OCI-LY7 (cell line): ENCODE results near the gene GREM2. TPM values are rescaled to one million over a fixed set of nuclear protein-coding genes. Genes with fewer than 3 reads are reported as not detected.

Experiments
- BruUV-seq: library from RNA; stranded (reverse); fragments of 400-500 nt; replicated peaks from 2 replicates; lab custom pipeline; 2021; lab: Mats Ljungman, UMichigan
- CTCF ChIA-PET: fragments of 300-600 bp; sonication (Branson Sonifier 250); formaldehyde crosslinking; loops from one replicate; lab custom pipeline; 2022; ENCODE audit warnings: antibody characterized with exemption; ENCODE audit not compliant: unreplicated experiment; lab: Charles Lee
- POLR2A ChIA-PET: fragments of 300-600 bp; sonication (Branson Sonifier 250); formaldehyde crosslinking; loops from one replicate; lab custom pipeline; 2022; ENCODE audit warnings: antibody characterized with exemption; lab: Charles Lee
- DNase-seq: peaks from one replicate; pipeline ENCODE4 v3.0.0-alpha.2; 2015; ENCODE audit warnings: low spot score
- H2AFZ ChIP-seq: fragments of 200-600 bp; sonication (generic), shearing (Covaris generic); 2 replicates; pipeline ENCODE4 v1.6.1; 2014; ENCODE audit warnings: mild to moderate bottlenecking, antibody characterized with exemption, low read length, moderate library complexity
- H3K27ac ChIP-seq: fragments of 200-600 bp; sonication (generic); 2 replicates; pipeline ENCODE4 v1.5.1; 2014; ENCODE audit warnings: mixed run types, low read depth, mild to moderate bottlenecking, moderate library complexity, low read length, inconsistent platforms; ENCODE audit not compliant: poor library complexity, severe bottlenecking
- H3K36me3 ChIP-seq: fragments of 200-600 bp; sonication (generic); 2 replicates; pipeline ENCODE4 v1.6.1; 2014; ENCODE audit warnings: mild to moderate bottlenecking, antibody characterized with exemption, low read length, moderate library complexity, mixed read lengths; ENCODE audit not compliant: insufficient read depth
- H3K4me1 ChIP-seq: fragments of 200-600 bp; sonication (generic); 2 replicates; pipeline ENCODE4 v1.5.1; 2014; ENCODE audit warnings: mild to moderate bottlenecking, low read length; ENCODE audit not compliant: insufficient read depth, poor library complexity, severe bottlenecking
- H3K4me2 ChIP-seq: fragments of 200-600 bp; sonication (generic); 2 replicates; pipeline ENCODE4 v1.6.1; 2014; ENCODE audit warnings: mild to moderate bottlenecking, low read length
- H3K4me3 ChIP-seq: fragments of 200-600 bp; sonication (generic); 2 replicates; pipeline ENCODE4 v1.5.1; 2014; ENCODE audit warnings: mild to moderate bottlenecking, low read depth, low read length; ENCODE audit not compliant: poor library complexity, severe bottlenecking
- H3K79me2 ChIP-seq: fragments of 200-600 bp; sonication (generic); 2 replicates; pipeline ENCODE4 v1.6.1; 2016; ENCODE audit warnings: low read depth, mild to moderate bottlenecking, low read length, moderate library complexity, mixed read lengths; ENCODE audit not compliant: insufficient read depth
- H3K9me2 ChIP-seq: fragments of 200-600 bp; sonication (generic); 2 replicates; pipeline ENCODE4 v1.6.1; 2016; ENCODE audit warnings: mild to moderate bottlenecking, low read length, mixed read lengths; ENCODE audit not compliant: insufficient read depth
- H3K9me3 ChIP-seq: fragments of 200-600 bp; sonication (generic); 2 replicates; pipeline ENCODE4 v1.6.1; 2014; ENCODE audit warnings: mild to moderate bottlenecking, mixed run types, low read length, mixed read lengths
- H4K20me1 ChIP-seq: fragments of 200-600 bp; sonication (generic); 2 replicates; pipeline ENCODE4 v1.6.1; 2014; ENCODE audit warnings: mild to moderate bottlenecking, antibody characterized with exemption, low read length, moderate library complexity, mixed read lengths; ENCODE audit not compliant: insufficient read depth
- CTCF ChIP-seq: fragments of 200-600 bp; sonication (generic); conservative IDR thresholded peaks from 2 replicates; pipeline ENCODE4 v1.5.1; 2014; ENCODE audit warnings: mild to moderate bottlenecking, antibody characterized with exemption, low read length, moderate library complexity, mixed read lengths
- EZH2phosphoT487 ChIP-seq: fragments of 200-600 bp; sonication (generic); IDR thresholded peaks from 2 replicates; pipeline ENCODE4 v1.6.1; 2018; ENCODE audit warnings: low read depth, borderline replicate concordance, mild to moderate bottlenecking, mixed run types, antibody characterized with exemption, low read length, moderate library complexity, mixed read lengths
- intact Hi-C: fragments of 100-400 bp; cut with micrococcal nuclease; formaldehyde crosslinking; loops from one replicate; pipeline ENCODE4 v1.10.0; 2022; ENCODE audit not compliant: unreplicated experiment
- total RNA-seq, 2 experiments: library from RNA; depleted of rRNA in 1 of 2; stranded (reverse); fragments of >200 nt in 1 of 2; shearing (Covaris generic) in 1 of 2; gene quantifications; 2 replicates each; pipeline ENCODE4 v1.2.3, GENCODE V29; 2014 to 2022

The GREM2 gene
- total RNA-seq, 2 experiments from 2014 or later, result not detected

- no TSS peak for BruUV-seq
- CTCF ChIA-PET, result no interaction called here
Measured at GRCh38 chr1:240478536-240478935, 133.4 kb downstream of the GREM2 start.

GRCh38 chr1:240475832-240476231 lies 136.1 kb downstream of the GREM2 start:
- no peaks in the 10 kb centered on the region for H3K36me3 ChIP-seq
- BruUV-seq, result no TSS peak
- no peaks in the 10 kb centered on the region for H3K4me1 ChIP-seq
- no peak overlapping the region for H3K4me2 ChIP-seq
- H3K27ac ChIP-seq, result no peak overlapping the region
- H3K79me2 ChIP-seq, result no peaks in the 10 kb centered on the region
- no peak overlapping the region for H2AFZ ChIP-seq
- no peak for DNase-seq
- ChIA-PET CTCF (no interaction called here), POLR2A (no interaction called here)
- H4K20me1 ChIP-seq, result no peaks in the 10 kb centered on the region
- TF ChIP-seq EZH2phosphoT487, result no peak
- intact Hi-C loops, result no loop called here
- no peak overlapping the region for H3K4me3 ChIP-seq
- no peaks in the 10 kb centered on the region for H3K9me3 ChIP-seq
- H3K9me2 ChIP-seq, result no peaks in the 10 kb centered on the region

More at GRCh38 chr1:240478536-240478935, 133.4 kb downstream of the GREM2 start:
- H2AFZ ChIP-seq, result no peak overlapping the region
- no peak overlapping the region for H3K27ac ChIP-seq
- no peaks in the 10 kb centered on the region for H4K20me1 ChIP-seq
- no peaks in the 10 kb centered on the region for H3K79me2 ChIP-seq
- no peak for DNase-seq
- H3K4me1 ChIP-seq, result no peaks in the 10 kb centered on the region
- POLR2A ChIA-PET, result no interaction called here
- intact Hi-C loops, result no loop called here
- no peak overlapping the region for H3K4me3 ChIP-seq
- no peak overlapping the region for H3K4me2 ChIP-seq
- no peak for TF ChIP-seq CTCF
- TF ChIP-seq EZH2phosphoT487, result no peak
- no peaks in the 10 kb centered on the region for H3K9me2 ChIP-seq
- H3K36me3 ChIP-seq, result no peaks in the 10 kb centered on the region
- H3K9me3 ChIP-seq, result no peaks in the 10 kb centered on the region

GRCh38 chr1:240474133-240474614 lies 137.8 kb downstream of the GREM2 start:
- H2AFZ ChIP-seq, result no peak overlapping the region
- H4K20me1 ChIP-seq, result no peaks in the 10 kb centered on the region
- no peaks in the 10 kb centered on the region for H3K79me2 ChIP-seq
- H3K4me3 ChIP-seq, result no peak overlapping the region
- BruUV-seq, result no TSS peak
- no peaks in the 10 kb centered on the region for H3K9me3 ChIP-seq
- CTCF ChIA-PET, result no interaction called here
- no peaks in the 10 kb centered on the region for H3K9me2 ChIP-seq
- no peak overlapping the region for H3K27ac ChIP-seq
- no peaks in the 10 kb centered on the region for H3K4me1 ChIP-seq
- POLR2A ChIA-PET, result no interaction called here
- TF ChIP-seq CTCF, result no peak
- TF ChIP-seq EZH2phosphoT487, result no peak
- H3K4me2 ChIP-seq, result no peak overlapping the region
- no peak for DNase-seq
- intact Hi-C loops, result no loop called here
- H3K36me3 ChIP-seq, result no peaks in the 10 kb centered on the region
